Left lung (tissue), 10 donors: Measurements from ENCODE around the gene LDB2. TPM values are rescaled to one million over a fixed set of nuclear protein-coding genes. Genes with fewer than 3 reads are reported as not detected.

Experiments used
- ATAC-seq: fragments of 200-7000 bp; cut with Tn5 transposase; one replicate; pipeline ENCODE4 v1.9.1; 2020; ENCODE audit warnings: moderate library complexity
- DNase-seq, 4 donors: peaks; one replicate each; pipeline ENCODE4 v3.0.0-alpha.2; 2013 to 2020
- H3K27ac ChIP-seq, 2 donors: fragments of 200-600 bp; sonication (generic) in 1 of 2; one replicate each; pipeline versions ENCODE4 v1.5.0 to v1.8.0; 2020 to 2021
- H3K27me3 ChIP-seq, 2 donors: fragments of 200-600 bp; sonication (generic) in 1 of 2; one replicate each; pipeline versions ENCODE4 v1.5.0 to v1.8.0; 2020 to 2021
- H3K36me3 ChIP-seq, 2 donors: fragments of 200-600 bp; sonication (generic) in 1 of 2; one replicate each; pipeline versions ENCODE4 v1.5.0 to v1.8.0; 2020 to 2021
- H3K4me1 ChIP-seq, 2 donors: fragments of 200-600 bp; one replicate each; pipeline ENCODE4 v1.8.0; 2021
- H3K4me3 ChIP-seq, 2 donors: fragments of 200-600 bp; sonication (generic) in 1 of 2; one replicate each; pipeline versions ENCODE4 v1.5.0 to v1.8.0; 2020 to 2021; ENCODE audit warnings: mild to moderate bottlenecking in 1 of 2
- H3K9me3 ChIP-seq, 2 donors: fragments of 200-600 bp; sonication (generic) in 1 of 2; one replicate each; pipeline versions ENCODE4 v1.5.0 to v1.8.0; 2020 to 2021
- CTCF ChIP-seq, 2 donors: fragments of 200-600 bp; sonication (generic) in 1 of 2; IDR thresholded peaks; one replicate each; pipeline versions ENCODE4 v1.5.0 to v1.8.0; 2021; ENCODE audit warnings: antibody characterized with exemption in 2 of 2
- intact Hi-C, 2 donors: fragments of 100-400 bp; cut with DNase I; formaldehyde crosslinking; loops; one replicate each; pipeline versions ENCODE4 v1.11.2 to v1.14.2; 2022
- polyA plus RNA-seq, 6 donors: library from polyadenylated mRNA; unstranded; fragments of 120-200 nt; gene quantifications; one replicate each; pipeline ENCODE4 v1.2.1, GENCODE V29; 2013; ENCODE audit not compliant: insufficient read length in 6 of 6
- total RNA-seq, 2 donors: library from RNA; stranded (reverse); fragmentation: NEBNext Ultra II Directional; extraction: Animal tissue kit (Norgen Biotek cat#: 25700); gene quantifications; one replicate each; pipeline ENCODE4 v1.2.1, GENCODE V29; 2021
- donor health status: DM: no; HTN: yes; CAD: no.
- donor health status: DM: no; HTN: no; CAD: no.

The LDB2 gene
- total and polyA plus RNA-seq, 8 donors = 37.7 to 97.0 (median 78.5) TPM

GRCh38 chr4:16677001-16677944 lies 221.2 kb downstream of the LDB2 start:
- no peak for DNase-seq
- ATAC-seq = no peak
- Histone ChIP-seq H3K27ac (no peak overlapping the region), H3K4me3 (no peak overlapping the region), H3K27me3 (no peaks in the 10 kb centered on the region), H3K4me1 (no peaks in the 10 kb centered on the region), H3K36me3 (no peaks in the 10 kb centered on the region), H3K9me3 (no peaks in the 10 kb centered on the region)
- TF ChIP-seq CTCF (IDR thresholded peaks at IDR 0.05) = no peak
- intact Hi-C loops = no loop called here

- TF ChIP-seq CTCF (IDR thresholded peaks at IDR 0.05) = no peak
- Histone ChIP-seq H3K4me1 (no peaks in the 10 kb centered on the region), H3K4me3 (no peak overlapping the region), H3K36me3 (no peaks in the 10 kb centered on the region), H3K27ac (no peak overlapping the region), H3K27me3 (no peaks in the 10 kb centered on the region), H3K9me3 (no peaks in the 10 kb centered on the region)
- DNase-seq (no peak), ATAC-seq (no peak)
- intact Hi-C loops = no loop called here
These were observed 222.1 kb downstream of the LDB2 start for GRCh38 chr4:16676230-16676770.

- Histone ChIP-seq H3K36me3 (no peaks in the 10 kb centered on the region), H3K27ac (no peak overlapping the region), H3K4me3 (no peak overlapping the region), H3K27me3 (no peaks in the 10 kb centered on the region), H3K4me1 (no peaks in the 10 kb centered on the region), H3K9me3 (no peaks in the 10 kb centered on the region)
- no peak for ATAC-seq
- no peak for TF ChIP-seq CTCF (IDR thresholded peaks at IDR 0.05)
- DNase-seq = no peak
- intact Hi-C loops = no loop called here
These were observed 224.4 kb downstream of the LDB2 start for GRCh38 chr4:16674082-16674481.

GRCh38 chr4:16672421-16672820 lies 226.0 kb downstream of the LDB2 start:
- no peaks in the 10 kb centered on the region for H3K9me3 ChIP-seq

More at GRCh38 chr4:16672421-16672820, 226.0 kb downstream of the LDB2 start:
- Histone ChIP-seq H3K4me1 (no peaks in the 10 kb centered on the region), H3K27ac (peak overlapping the region in 1 of 2 donors; percentile 39), H3K4me3 (no peak overlapping the region), H3K36me3 (no peaks in the 10 kb centered on the region), H3K27me3 (no peaks in the 10 kb centered on the region)
- DNase-seq (no peak), ATAC-seq (no peak)
- intact Hi-C loops = no loop called here
- TF ChIP-seq CTCF (IDR thresholded peaks at IDR 0.05) = no peak
